ENCODE results near the gene CHST7. TPM values are rescaled to one million over a fixed set of nuclear protein-coding genes. Genes with fewer than 3 reads are reported as not detected.

CHST7 gene
- total and polyA plus RNA-seq, 4 donors = 2.9 to 13.2 (median 5.8) TPM

GRCh38 chrX:46602468-46603102 lies 29.0 kb downstream of the CHST7 start (continued):
- TF ChIP-seq, protein P1, sequence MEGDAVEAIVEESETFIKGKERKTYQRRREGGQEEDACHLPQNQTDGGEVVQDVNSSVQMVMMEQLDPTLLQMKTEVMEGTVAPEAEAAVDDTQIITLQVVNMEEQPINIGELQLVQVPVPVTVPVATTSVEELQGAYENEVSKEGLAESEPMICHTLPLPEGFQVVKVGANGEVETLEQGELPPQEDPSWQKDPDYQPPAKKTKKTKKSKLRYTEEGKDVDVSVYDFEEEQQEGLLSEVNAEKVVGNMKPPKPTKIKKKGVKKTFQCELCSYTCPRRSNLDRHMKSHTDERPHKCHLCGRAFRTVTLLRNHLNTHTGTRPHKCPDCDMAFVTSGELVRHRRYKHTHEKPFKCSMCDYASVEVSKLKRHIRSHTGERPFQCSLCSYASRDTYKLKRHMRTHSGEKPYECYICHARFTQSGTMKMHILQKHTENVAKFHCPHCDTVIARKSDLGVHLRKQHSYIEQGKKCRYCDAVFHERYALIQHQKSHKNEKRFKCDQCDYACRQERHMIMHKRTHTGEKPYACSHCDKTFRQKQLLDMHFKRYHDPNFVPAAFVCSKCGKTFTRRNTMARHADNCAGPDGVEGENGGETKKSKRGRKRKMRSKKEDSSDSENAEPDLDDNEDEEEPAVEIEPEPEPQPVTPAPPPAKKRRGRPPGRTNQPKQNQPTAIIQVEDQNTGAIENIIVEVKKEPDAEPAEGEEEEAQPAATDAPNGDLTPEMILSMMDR (IDR thresholded peaks at IDR 0.05; ENCODE audit: low read depth, low read length, missing input control) = no peak

DNA sequence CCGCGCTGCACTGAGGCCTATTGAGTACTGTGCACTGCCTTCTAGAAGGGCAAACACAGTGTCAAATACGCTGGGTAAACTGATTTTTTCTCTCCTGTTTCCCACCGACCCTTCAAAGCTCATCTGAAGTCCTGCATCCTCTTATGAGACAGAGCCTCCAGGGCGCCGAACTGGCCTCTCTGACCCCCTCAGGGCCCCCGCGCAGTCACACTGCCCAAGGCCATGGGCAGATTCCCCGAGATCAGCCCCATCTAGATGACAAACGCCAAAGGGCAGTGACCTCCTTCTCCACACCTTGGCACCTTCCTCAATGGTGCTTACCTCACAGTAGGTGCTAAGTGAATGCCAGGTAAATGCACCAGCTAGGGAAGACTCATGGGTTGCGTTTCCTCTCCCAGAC lies 34.4 kb downstream of the CHST7 start:
- Histone ChIP-seq H3K27ac (ENCODE audit: low read depth in 1 of 2, low read length in 2 of 2) (no peak overlapping the region), H3K9me3 (ENCODE audit: control insufficient read depth in 4 of 4, low read length in 3 of 4) (no peaks in the 10 kb centered on the region), H3K4me1 (ENCODE audit: control insufficient read depth in 4 of 4, insufficient read depth in 4 of 4, low read length in 3 of 4) (peaks cover 0 to 6% (median 2%) of the 10 kb centered on the region in 4 donors), H3K9ac (ENCODE audit: low read depth in 1 of 2, low read length in 2 of 2) (no peak overlapping the region), H3K36me3 (ENCODE audit: control insufficient read depth in 4 of 4, insufficient read depth in 3 of 4, low read depth in 1 of 4, low read length in 3 of 4) (no peaks in the 10 kb centered on the region), H3K27me3 (ENCODE audit: control insufficient read depth in 4 of 4, insufficient read depth in 4 of 4, low read length in 3 of 4) (no peaks in the 10 kb centered on the region), H3K4me3 (ENCODE audit: low read depth in 1 of 3, low read length in 3 of 3) (no peak overlapping the region)
- WGBS = 77% methylated on average over 11 of the region's 11 CpGs
- no peak for DNase-seq (ENCODE audit: low spot score)
- TF ChIP-seq RAD21 (IDR thresholded peaks at IDR 0.05) (no peak), NR2F2 (IDR thresholded peaks at IDR 0.05) (no peak), FOXA2 (IDR thresholded peaks at IDR 0.05) (no peak), JUND (IDR thresholded peaks at IDR 0.05) (no peak), YY1 (IDR thresholded peaks at IDR 0.05) (no peak), FOXA1 (IDR thresholded peaks at IDR 0.05) (no peak), REST (IDR thresholded peaks at IDR 0.05) (no peak), HNF4A (conservative IDR thresholded peaks at IDR 0.05) (no peak), TAF1 (conservative IDR thresholded peaks at IDR 0.05) (no peak), ZBTB33 (IDR thresholded peaks at IDR 0.05) (no peak)
- TF ChIP-seq, protein P2, sequence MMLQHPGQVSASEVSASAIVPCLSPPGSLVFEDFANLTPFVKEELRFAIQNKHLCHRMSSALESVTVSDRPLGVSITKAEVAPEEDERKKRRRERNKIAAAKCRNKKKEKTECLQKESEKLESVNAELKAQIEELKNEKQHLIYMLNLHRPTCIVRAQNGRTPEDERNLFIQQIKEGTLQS (IDR thresholded peaks at IDR 0.05) = no peak
- TF ChIP-seq, protein P3, sequence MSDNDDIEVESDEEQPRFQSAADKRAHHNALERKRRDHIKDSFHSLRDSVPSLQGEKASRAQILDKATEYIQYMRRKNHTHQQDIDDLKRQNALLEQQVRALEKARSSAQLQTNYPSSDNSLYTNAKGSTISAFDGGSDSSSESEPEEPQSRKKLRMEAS (IDR thresholded peaks at IDR 0.05) = no peak
- TF ChIP-seq, protein P1 (IDR thresholded peaks at IDR 0.05; ENCODE audit: low read depth, low read length, missing input control) = no peak

All from liver (tissue), 9 donors.